Colon (tissue), 2 donors: ENCODE measurements around the gene NAP1L5.

Source experiments
- FAIRE-seq: peaks from 2 replicates; lab custom pipeline; 2012; peaks lifted over from hg19 to GRCh38; lab: Jason Lieb, UNC
- donor health status: control.
- donor health status: control.

NAP1L5 gene

GRCh38 chr4:88697588-88698329 lies at the start of gene NAP1L5:
NAP1L5 (minus strand) TSS chr4:88697829; CDS start chr4:88697754, 75 bp downstream.
- no peak for FAIRE-seq

- FAIRE-seq = no peak
These were observed 49.7 kb upstream of the NAP1L5 start for GRCh38 chr4:88747351-88747750.

GRCh38 chr4:88746206-88746605 lies 48.6 kb upstream of the NAP1L5 start:
- FAIRE-seq = no peak

- FAIRE-seq = no peak
These were observed 48.0 kb upstream of the NAP1L5 start for GRCh38 chr4:88745581-88746163.

GRCh38 chr4:88745175-88745574 lies 47.5 kb upstream of the NAP1L5 start:
- FAIRE-seq = no peak

GRCh38 chr4:88744609-88745008 lies 47.0 kb upstream of the NAP1L5 start:
- no peak for FAIRE-seq

- no peak for FAIRE-seq
These were observed 46.1 kb upstream of the NAP1L5 start for GRCh38 chr4:88743696-88744095.

- FAIRE-seq = no peak
These were observed 44.9 kb upstream of the NAP1L5 start for GRCh38 chr4:88742561-88742960.

GRCh38 chr4:88738180-88738579 lies 40.6 kb upstream of the NAP1L5 start:
- FAIRE-seq = no peak

GRCh38 chr4:88737307-88737941 lies 39.8 kb upstream of the NAP1L5 start:
- no peak for FAIRE-seq

GRCh38 chr4:88736264-88736663 lies 38.6 kb upstream of the NAP1L5 start:
- no peak for FAIRE-seq

- no peak for FAIRE-seq
These were observed 37.9 kb upstream of the NAP1L5 start for GRCh38 chr4:88735564-88735963.

- no peak for FAIRE-seq
These were observed 36.8 kb upstream of the NAP1L5 start for GRCh38 chr4:88734403-88734949.

GRCh38 chr4:88732714-88733368 lies 35.2 kb upstream of the NAP1L5 start:
- FAIRE-seq = no peak

- FAIRE-seq = no peak
These were observed 33.8 kb upstream of the NAP1L5 start for GRCh38 chr4:88731381-88731780.

GRCh38 chr4:88730811-88731210 lies 33.2 kb upstream of the NAP1L5 start:
- FAIRE-seq = no peak

- no peak for FAIRE-seq
These were observed 31.6 kb upstream of the NAP1L5 start for GRCh38 chr4:88729146-88729760.

GRCh38 chr4:88728146-88728545 lies 30.5 kb upstream of the NAP1L5 start:
- FAIRE-seq = no peak

- FAIRE-seq = no peak
These were observed 28.4 kb upstream of the NAP1L5 start for GRCh38 chr4:88725986-88726385.

GRCh38 chr4:88725143-88725542 lies 27.5 kb upstream of the NAP1L5 start:
- FAIRE-seq = no peak

- FAIRE-seq = no peak
These were observed 26.8 kb upstream of the NAP1L5 start for GRCh38 chr4:88724406-88724805.

GRCh38 chr4:88722828-88723227 lies 25.2 kb upstream of the NAP1L5 start:
- no peak for FAIRE-seq
